Measurements from ENCODE around the gene RPL23. TPM values are rescaled to one million over a fixed set of nuclear protein-coding genes. Genes with fewer than 3 reads are reported as not detected.

RPL23 gene
- total RNA-seq, 1 experiment from 2014 or later: 1,631 TPM

DNA sequence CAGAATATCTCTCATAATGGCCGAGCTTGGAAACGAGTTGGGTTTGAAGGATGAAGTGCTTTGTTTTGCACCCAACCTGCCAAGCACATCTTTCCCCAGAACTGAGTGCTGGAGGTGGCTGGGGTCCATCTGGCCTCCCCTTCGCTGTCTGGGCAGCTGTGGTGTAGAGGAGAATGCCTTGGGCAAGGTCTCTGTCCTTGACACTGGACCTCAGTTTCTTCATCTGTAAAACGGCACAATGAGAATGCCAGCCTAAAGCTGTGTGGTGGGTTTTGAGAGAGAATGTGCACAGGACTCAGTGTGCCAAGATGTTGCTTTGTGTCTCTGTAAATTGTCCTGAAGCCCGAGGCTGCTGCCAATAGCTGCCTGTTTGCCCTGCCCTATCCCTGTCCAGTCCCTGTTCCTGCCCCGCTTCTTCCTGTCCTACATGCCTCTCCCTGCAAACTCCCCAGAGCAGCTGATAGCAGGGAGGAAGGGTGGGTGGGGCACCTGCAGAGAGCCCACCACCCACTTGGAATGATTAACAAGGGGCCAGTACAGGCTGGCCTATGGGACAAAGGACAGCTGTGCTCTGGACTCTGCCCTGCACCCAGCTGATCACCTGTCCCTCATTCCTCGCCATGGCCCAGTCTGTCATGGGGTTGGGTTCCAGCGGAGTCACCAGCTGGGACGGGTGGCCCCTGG lies 31.7 kb upstream of the RPL23 start:
- H3K9me3 ChIP-seq (ENCODE audit: control insufficient read depth in 1 of 2, insufficient read depth in 1 of 2, low read depth in 1 of 2, low read length in 2 of 2): no peaks in the 10 kb centered on the region
- no peak overlapping the region for H2AFZ ChIP-seq (ENCODE audit: low read depth, low read length, poor library complexity, severe bottlenecking)
- no peak overlapping the region for H3K9ac ChIP-seq (ENCODE audit: low read length)
- H3K27me3 ChIP-seq (ENCODE audit: insufficient read depth, low read length): no peaks in the 10 kb centered on the region
- H4K20me1 ChIP-seq (ENCODE audit: insufficient read depth): no peaks in the 10 kb centered on the region
- H3K79me2 ChIP-seq (ENCODE audit: insufficient read depth, low read length): peaks cover 99% of the 10 kb centered on the region
- no TSS peak for BruUV-seq (replicated peaks)
- TF ChIP-seq FOSL1 (IDR thresholded peaks at IDR 0.05; ENCODE audit: low read depth) (no peak), POLR2A (IDR thresholded peaks at IDR 0.05; ENCODE audit: borderline replicate concordance, extremely low read depth, insufficient read depth, insufficient read length) (no peak), SIN3A (IDR thresholded peaks at IDR 0.05; ENCODE audit: low read depth) (no peak), SRF (IDR thresholded peaks at IDR 0.05; ENCODE audit: low read depth) (no peak), EZH2 (IDR thresholded peaks at IDR 0.05) (no peak), POLR2AphosphoS5 (IDR thresholded peaks at IDR 0.05; ENCODE audit: low read depth, low read length) (no peak), ELF1 (IDR thresholded peaks at IDR 0.05; ENCODE audit: borderline replicate concordance, low read depth) (no peak)
- TF ChIP-seq, protein P1, sequence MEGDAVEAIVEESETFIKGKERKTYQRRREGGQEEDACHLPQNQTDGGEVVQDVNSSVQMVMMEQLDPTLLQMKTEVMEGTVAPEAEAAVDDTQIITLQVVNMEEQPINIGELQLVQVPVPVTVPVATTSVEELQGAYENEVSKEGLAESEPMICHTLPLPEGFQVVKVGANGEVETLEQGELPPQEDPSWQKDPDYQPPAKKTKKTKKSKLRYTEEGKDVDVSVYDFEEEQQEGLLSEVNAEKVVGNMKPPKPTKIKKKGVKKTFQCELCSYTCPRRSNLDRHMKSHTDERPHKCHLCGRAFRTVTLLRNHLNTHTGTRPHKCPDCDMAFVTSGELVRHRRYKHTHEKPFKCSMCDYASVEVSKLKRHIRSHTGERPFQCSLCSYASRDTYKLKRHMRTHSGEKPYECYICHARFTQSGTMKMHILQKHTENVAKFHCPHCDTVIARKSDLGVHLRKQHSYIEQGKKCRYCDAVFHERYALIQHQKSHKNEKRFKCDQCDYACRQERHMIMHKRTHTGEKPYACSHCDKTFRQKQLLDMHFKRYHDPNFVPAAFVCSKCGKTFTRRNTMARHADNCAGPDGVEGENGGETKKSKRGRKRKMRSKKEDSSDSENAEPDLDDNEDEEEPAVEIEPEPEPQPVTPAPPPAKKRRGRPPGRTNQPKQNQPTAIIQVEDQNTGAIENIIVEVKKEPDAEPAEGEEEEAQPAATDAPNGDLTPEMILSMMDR (IDR thresholded peaks at IDR 0.05 in 2 of 3, conservative IDR thresholded peaks at IDR 0.05 in 1 of 3; ENCODE audit: borderline replicate concordance in 1 of 3, insufficient read depth in 1 of 3, low read depth in 2 of 3, low read length in 2 of 3): no peak
- peaks cover 15 to 38% of the 10 kb centered on the region in 2 experiments for H3K4me1 ChIP-seq (ENCODE audit: control insufficient read depth in 1 of 2, insufficient read depth in 2 of 2, low read length in 2 of 2)
- POLR2A ChIA-PET: interaction anchor here (1.3 kb wide), 1 partner anchor 16 kb away, joined by 4 read pairs; the partner anchor contains the start of gene LASP1
- no peak overlapping the region for H3K4me2 ChIP-seq (ENCODE audit: low read length)
- no peak overlapping the region for H3K4me3 ChIP-seq (replicated peaks in 1 of 2; ENCODE audit: low read depth in 1 of 2, low read length in 2 of 2)
- DNase-seq (ENCODE audit: low read depth, low spot score): no peak
- RAD21 ChIA-PET (ENCODE audit: low non-redundant PET in 1 of 2, low total read pairs in 2 of 2, uncharacterized antibody in 2 of 2, unreplicated experiment in 2 of 2): no interaction called here
- intact Hi-C loops (cut with micrococcal nuclease): no loop called here
- CTCF ChIA-PET: no interaction called here
- no peaks in the 10 kb centered on the region for H3K9me2 ChIP-seq (ENCODE audit: insufficient read depth)
- no peak overlapping the region for H3K27ac ChIP-seq (ENCODE audit: low read depth, low read length)
- H3K36me3 ChIP-seq (ENCODE audit: control insufficient read depth in 1 of 2, insufficient read depth in 2 of 2, low read length in 2 of 2): peaks cover 10 to 29% of the 10 kb centered on the region in 2 experiments; a peak in 3 of 4 replicates
- ATAC-seq: no peak
